Natural killer cell (primary cell): ENCODE data around the gene GPC5. TPM values are rescaled to one million over a fixed set of nuclear protein-coding genes. Genes with fewer than 3 reads are reported as not detected.

Source experiments
- ATAC-seq, 3 donors: fragments of 150-1000 bp in 2 of 3; fragments of 200-7000 bp in 1 of 3; cut with Tn5 transposase; 1 replicate in 1 of 3; 2 replicates in 2 of 3; pipeline ENCODE4 v1.10.0; 2021; ENCODE audit warnings: mild to moderate bottlenecking in 2 of 3, moderate library complexity in 2 of 3
- DNase-seq, 2 donors: peaks; one replicate each; pipeline versions ENCODE4 v3.0.0 to v3.0.0-alpha.2; 2013 to 2021; ENCODE audit warnings: mixed read lengths in 1 of 2
- H3K27ac ChIP-seq: one replicate; pipeline ENCODE4 v1.5.1; 2013; ENCODE audit warnings: mild to moderate bottlenecking, low read length
- H3K27me3 ChIP-seq: one replicate; pipeline ENCODE4 v1.6.1; 2013; ENCODE audit warnings: low read length; ENCODE audit not compliant: control insufficient read depth, insufficient read depth
- H3K36me3 ChIP-seq: one replicate; pipeline ENCODE4 v1.6.1; 2013; ENCODE audit warnings: low read length; ENCODE audit not compliant: control insufficient read depth, insufficient read depth
- H3K4me1 ChIP-seq: one replicate; pipeline ENCODE4 v1.6.1; 2013; ENCODE audit warnings: low read length; ENCODE audit not compliant: control insufficient read depth, insufficient read depth
- H3K4me3 ChIP-seq: one replicate; pipeline ENCODE4 v1.5.1; 2013; ENCODE audit warnings: low read length
- H3K9me3 ChIP-seq: one replicate; pipeline ENCODE4 v1.6.1; 2013; ENCODE audit warnings: low read length; ENCODE audit not compliant: control insufficient read depth, insufficient read depth
- H3K27ac Mint-ChIP-seq, 2 donors: one replicate each; pipeline ENCODE4 v1.8.0; 2022; ENCODE audit warnings: mild to moderate bottlenecking in 2 of 2, mixed read lengths in 2 of 2, moderate library complexity in 1 of 2
- H3K27me3 Mint-ChIP-seq, 2 donors: one replicate each; pipeline ENCODE4 v1.8.0; 2022; ENCODE audit warnings: low read depth in 2 of 2, mixed read lengths in 2 of 2
- H3K36me3 Mint-ChIP-seq: one replicate; pipeline ENCODE4 v1.8.0; 2022; ENCODE audit warnings: mixed read lengths
- H3K4me1 Mint-ChIP-seq, 2 donors: one replicate each; pipeline ENCODE4 v1.8.0; 2022; ENCODE audit warnings: mixed read lengths in 2 of 2
- H3K4me3 Mint-ChIP-seq: one replicate; pipeline ENCODE4 v1.8.0; 2022; ENCODE audit warnings: mild to moderate bottlenecking, moderate library complexity, mixed read lengths
- H3K9me3 Mint-ChIP-seq, 2 donors: one replicate each; pipeline ENCODE4 v1.8.0; 2022; ENCODE audit warnings: mixed read lengths in 2 of 2
- WGBS: methylation state at CpG from one replicate; pipeline ENCODE4 v1.1.7; 2013; ENCODE audit warnings: missing lambda C conversion rate; ENCODE audit not compliant: insufficient coverage; 5-methylcytosine and 5-hydroxymethylcytosine counted together
- intact Hi-C: fragments of 100-400 bp; cut with micrococcal nuclease; formaldehyde crosslinking; loops from one replicate; pipeline ENCODE4 v1.14.2; 2022
- total RNA-seq, 4 donors: library from RNA; stranded (reverse); fragments of 120-200 nt in 1 of 4; gene quantifications; one replicate each; pipeline versions ENCODE4 v1.2.3 to v1.2.4, GENCODE V29; 2013 to 2022
- TF ChIP-seq, protein P1 (sequence below): fragments of 200-600 bp; IDR thresholded peaks from one replicate; pipeline ENCODE4 v1.8.0; 2022; ENCODE audit warnings: antibody characterized with exemption

Gene GPC5
- total RNA-seq, 3 donors from 2014 or later (not counting 1 experiment from before 2014, with no cell fraction given): not detected

DNA sequence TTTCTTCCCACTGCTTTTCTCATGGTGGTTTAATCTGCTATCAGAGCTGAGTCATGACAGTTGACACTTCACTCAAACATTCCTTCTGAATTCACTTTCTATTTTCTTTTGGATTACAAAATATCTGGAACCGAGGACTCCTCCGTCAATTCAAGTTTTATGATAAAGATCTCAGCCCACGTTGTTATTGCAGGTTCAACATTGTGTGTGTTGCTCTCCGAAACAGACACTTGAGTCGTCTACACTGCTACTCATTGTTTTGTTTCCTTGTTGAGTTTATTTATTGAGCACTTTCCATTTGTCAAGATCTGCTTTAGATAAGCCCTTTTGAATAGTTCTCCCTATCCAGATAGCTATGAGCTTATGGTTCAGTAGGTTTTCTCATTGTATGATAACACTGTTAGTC, 1192.1 kb downstream of the GPC5 start:
- H3K9me3 ChIP-seq: peaks cover 5% of the 10 kb centered on the region
- H3K27me3 ChIP-seq: no peaks in the 10 kb centered on the region
- H3K4me3 ChIP-seq: no peak overlapping the region
- no peak overlapping the region for H3K27ac ChIP-seq
- Mint-ChIP-seq H3K27me3 (no peaks in the 10 kb centered on the region), H3K27ac (no peak overlapping the region), H3K4me3 (no peak overlapping the region), H3K36me3 (no peaks in the 10 kb centered on the region), H3K9me3 (peaks cover 21 to 31% of the 10 kb centered on the region in 2 donors), H3K4me1 (no peaks in the 10 kb centered on the region)
- WGBS: 56% methylated on average over 5 of the region's 5 CpGs
- TF ChIP-seq, protein P1, sequence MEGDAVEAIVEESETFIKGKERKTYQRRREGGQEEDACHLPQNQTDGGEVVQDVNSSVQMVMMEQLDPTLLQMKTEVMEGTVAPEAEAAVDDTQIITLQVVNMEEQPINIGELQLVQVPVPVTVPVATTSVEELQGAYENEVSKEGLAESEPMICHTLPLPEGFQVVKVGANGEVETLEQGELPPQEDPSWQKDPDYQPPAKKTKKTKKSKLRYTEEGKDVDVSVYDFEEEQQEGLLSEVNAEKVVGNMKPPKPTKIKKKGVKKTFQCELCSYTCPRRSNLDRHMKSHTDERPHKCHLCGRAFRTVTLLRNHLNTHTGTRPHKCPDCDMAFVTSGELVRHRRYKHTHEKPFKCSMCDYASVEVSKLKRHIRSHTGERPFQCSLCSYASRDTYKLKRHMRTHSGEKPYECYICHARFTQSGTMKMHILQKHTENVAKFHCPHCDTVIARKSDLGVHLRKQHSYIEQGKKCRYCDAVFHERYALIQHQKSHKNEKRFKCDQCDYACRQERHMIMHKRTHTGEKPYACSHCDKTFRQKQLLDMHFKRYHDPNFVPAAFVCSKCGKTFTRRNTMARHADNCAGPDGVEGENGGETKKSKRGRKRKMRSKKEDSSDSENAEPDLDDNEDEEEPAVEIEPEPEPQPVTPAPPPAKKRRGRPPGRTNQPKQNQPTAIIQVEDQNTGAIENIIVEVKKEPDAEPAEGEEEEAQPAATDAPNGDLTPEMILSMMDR: no peak
- ATAC-seq: no peak
- intact Hi-C loops: no loop called here
- no peaks in the 10 kb centered on the region for H3K4me1 ChIP-seq
- DNase-seq: no peak
- no peaks in the 10 kb centered on the region for H3K36me3 ChIP-seq

DNA sequence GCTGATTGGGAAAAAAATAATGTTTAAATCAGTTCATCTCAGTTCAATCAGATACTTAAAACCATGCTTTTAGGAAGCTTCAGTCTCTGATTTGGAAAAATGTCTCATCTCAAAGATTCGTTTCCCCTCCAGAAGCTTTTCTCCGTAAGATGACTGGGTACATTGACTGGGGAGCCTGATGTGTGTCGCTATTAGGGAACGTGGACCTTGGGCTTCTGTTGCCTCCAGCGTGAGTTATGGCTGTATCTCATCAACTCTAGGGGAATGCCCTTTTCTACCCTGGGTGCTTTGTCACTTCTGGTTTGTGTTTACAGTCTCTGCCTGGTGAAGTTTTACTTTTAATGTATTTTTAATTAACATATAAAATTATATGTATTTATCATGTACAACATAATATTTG, 1192.7 kb downstream of the GPC5 start:
- no peaks in the 10 kb centered on the region for H3K36me3 Mint-ChIP-seq
- DNase-seq (no peak), ATAC-seq (no peak)
- intact Hi-C loops: no loop called here
- H3K4me3 Mint-ChIP-seq: no peak overlapping the region
- Histone ChIP-seq H3K9me3 (peaks cover 5% of the 10 kb centered on the region), H3K36me3 (no peaks in the 10 kb centered on the region), H3K4me1 (no peaks in the 10 kb centered on the region), H3K4me3 (no peak overlapping the region), H3K27me3 (no peaks in the 10 kb centered on the region), H3K27ac (no peak overlapping the region)
- no peaks in the 10 kb centered on the region for H3K27me3 Mint-ChIP-seq
- 72% methylated on average over 3 of the region's 5 CpGs for WGBS
- no peaks in the 10 kb centered on the region for H3K4me1 Mint-ChIP-seq
- H3K9me3 Mint-ChIP-seq: peaks cover 21 to 29% of the 10 kb centered on the region in 2 donors
- no peak overlapping the region for H3K27ac Mint-ChIP-seq
- TF ChIP-seq, protein P1: no peak

DNA sequence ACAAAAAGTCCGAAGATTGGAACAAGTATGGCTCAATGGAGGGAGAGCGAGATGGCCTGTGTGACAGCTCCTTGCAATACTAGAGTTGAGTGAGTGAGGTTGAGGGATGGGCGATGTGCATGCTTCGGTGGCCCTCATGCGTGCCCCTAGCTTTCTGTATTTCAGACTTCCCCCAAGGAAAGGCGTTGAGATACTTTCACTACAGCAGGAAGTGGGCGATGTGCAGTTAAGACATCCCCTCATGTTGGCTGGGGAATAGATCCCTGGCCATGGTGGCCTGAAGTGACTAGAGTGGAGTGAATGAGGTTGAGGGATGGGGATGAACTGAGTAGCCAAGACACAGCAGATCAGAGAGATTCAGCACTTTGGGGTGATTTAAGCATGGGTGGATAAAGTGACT, 1194.3 kb downstream of the GPC5 start:
- no peaks in the 10 kb centered on the region for H3K36me3 Mint-ChIP-seq
- Histone ChIP-seq H3K9me3 (peaks cover 5% of the 10 kb centered on the region), H3K27ac (no peak overlapping the region), H3K36me3 (no peaks in the 10 kb centered on the region), H3K27me3 (no peaks in the 10 kb centered on the region), H3K4me3 (no peak overlapping the region), H3K4me1 (no peaks in the 10 kb centered on the region)
- DNase-seq (no peak), ATAC-seq (no peak)
- intact Hi-C loops: no loop called here
- H3K27ac Mint-ChIP-seq: no peak overlapping the region
- H3K4me3 Mint-ChIP-seq: no peak overlapping the region
- H3K9me3 Mint-ChIP-seq: peaks cover 21 to 27% of the 10 kb centered on the region in 2 donors
- H3K4me1 Mint-ChIP-seq: no peaks in the 10 kb centered on the region
- no peaks in the 10 kb centered on the region for H3K27me3 Mint-ChIP-seq
- 88% methylated on average over 7 of the region's 7 CpGs for whole genome bisulfite sequencing
- TF ChIP-seq, protein P1: no peak

DNA sequence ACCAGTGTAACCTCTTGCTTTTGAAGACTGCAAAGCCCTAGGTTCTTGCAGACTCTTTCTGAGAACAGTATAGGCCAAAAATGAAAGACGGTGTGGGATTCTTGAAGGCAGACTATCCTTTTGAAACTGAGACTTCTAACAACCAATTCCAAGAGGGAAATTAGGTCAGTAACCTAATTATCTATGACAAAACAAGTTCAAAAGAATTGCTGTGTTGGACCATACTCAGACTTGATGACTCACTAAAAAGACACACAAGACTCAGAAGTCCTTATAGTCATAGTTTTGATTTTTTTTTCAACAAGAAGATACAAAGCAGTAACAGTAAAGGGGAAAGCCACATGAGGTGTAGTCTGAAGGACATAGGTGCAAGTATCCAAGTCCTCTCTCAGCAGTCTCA, 1204.1 kb downstream of the GPC5 start:
- 100% methylated on average over 1 of the region's 1 CpG for WGBS
- ATAC-seq: no peak

More for the DNA sequence above, 1204.1 kb downstream of the GPC5 start:
- Mint-ChIP-seq H3K9me3 (peaks cover 4 to 5% of the 10 kb centered on the region in 2 donors), H3K27ac (no peak overlapping the region), H3K4me3 (no peak overlapping the region), H3K36me3 (peaks cover 5% of the 10 kb centered on the region), H3K4me1 (no peaks in the 10 kb centered on the region), H3K27me3 (no peaks in the 10 kb centered on the region)
- H3K9me3 ChIP-seq: no peaks in the 10 kb centered on the region
- H3K4me1 ChIP-seq: no peaks in the 10 kb centered on the region
- H3K4me3 ChIP-seq: no peak overlapping the region
- intact Hi-C loops: no loop called here
- no peak for DNase-seq
- TF ChIP-seq, protein P1: no peak
- H3K27me3 ChIP-seq: no peaks in the 10 kb centered on the region
- no peak overlapping the region for H3K27ac ChIP-seq
- no peaks in the 10 kb centered on the region for H3K36me3 ChIP-seq
